GM21825 (cell line): ENCODE results near the gene KMT2C.
"Not testable (repeated sequence)": the region's sequence is repeated elsewhere in the genome, so short reads cannot be mapped to it uniquely, and the experiment has no call there.

Experiments used
- ATAC-seq: cut with Tn5 transposase; IDR thresholded peaks from one replicate; pipeline ENCODE4 v1.9.1; 2021; ENCODE audit warnings: mild to moderate bottlenecking, moderate library complexity; ENCODE audit not compliant: unreplicated experiment

Gene KMT2C

DNA sequence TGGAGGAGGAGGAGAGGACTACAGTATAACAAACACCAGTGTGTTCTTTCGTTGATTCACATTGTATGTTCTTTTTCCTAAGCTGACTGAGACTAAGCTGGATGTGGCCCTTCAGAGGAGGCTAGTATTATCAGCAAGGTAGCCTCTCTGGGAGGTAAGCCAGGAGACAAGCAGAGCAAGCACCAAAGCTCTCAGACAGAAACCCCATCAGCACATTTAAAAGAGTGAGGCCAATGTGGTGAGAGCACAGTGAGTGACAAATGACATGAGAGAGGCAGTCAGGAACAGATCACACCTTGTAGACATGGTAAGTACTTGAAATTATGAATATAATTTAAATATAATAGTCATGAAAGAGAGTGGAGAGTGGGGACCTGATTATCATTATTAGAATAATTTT lies 107.6 kb downstream of the KMT2C start:
- ATAC-seq = no peak

DNA sequence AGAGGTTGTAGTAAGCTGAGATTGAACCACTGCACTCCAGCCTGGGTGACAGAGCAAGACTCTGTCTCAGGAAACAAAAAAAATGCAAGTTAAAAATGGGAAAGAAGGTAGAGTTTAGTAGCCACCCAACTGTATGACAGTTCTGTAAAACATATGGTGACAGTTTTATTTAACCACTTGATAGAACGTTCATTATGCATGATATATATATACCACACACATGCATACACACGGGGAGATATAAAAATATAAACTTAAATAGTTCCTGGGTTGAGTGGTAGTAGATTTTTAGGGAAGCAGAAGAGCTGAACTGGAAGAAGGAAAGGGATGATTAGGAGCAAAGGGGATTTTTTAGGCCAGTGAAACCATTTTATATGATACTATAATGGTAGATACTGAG lies 120.0 kb downstream of the KMT2C start:
- no peak for ATAC-seq

DNA sequence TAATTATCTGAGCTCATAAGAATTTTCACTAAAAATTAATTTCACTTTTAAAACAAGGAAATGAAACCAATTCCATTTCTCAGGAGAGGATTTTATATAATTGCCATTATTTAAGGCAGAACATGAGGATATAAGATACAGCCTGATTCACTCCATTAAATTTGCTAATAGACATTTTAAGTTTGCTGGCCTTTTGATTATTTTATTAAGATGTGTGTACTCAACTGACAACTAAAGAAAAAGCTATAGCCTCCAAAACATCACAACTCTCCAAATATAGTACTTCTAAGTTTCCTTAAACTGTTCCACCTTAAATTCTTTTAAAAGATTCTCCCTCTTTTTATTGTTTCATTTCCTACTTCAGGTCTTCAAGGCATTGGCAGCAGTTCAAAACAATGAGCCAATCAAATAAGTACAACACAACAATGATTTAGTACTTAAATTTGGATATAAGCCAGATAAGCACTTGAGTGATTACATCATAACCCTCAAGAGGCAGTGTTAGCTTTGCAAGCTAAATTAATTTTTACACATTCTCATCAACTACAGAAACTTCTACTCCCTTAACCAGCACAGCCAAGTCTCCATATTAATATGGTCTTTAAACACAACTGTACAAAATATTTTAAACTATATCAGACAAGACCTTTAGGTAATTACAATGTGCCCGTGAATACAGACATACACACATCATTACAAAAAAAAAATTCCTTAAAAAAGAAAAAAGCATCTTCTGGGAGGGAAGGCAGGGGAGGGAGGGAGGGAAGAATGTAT lies 121.8 kb downstream of the KMT2C start:
- no peak for ATAC-seq

DNA sequence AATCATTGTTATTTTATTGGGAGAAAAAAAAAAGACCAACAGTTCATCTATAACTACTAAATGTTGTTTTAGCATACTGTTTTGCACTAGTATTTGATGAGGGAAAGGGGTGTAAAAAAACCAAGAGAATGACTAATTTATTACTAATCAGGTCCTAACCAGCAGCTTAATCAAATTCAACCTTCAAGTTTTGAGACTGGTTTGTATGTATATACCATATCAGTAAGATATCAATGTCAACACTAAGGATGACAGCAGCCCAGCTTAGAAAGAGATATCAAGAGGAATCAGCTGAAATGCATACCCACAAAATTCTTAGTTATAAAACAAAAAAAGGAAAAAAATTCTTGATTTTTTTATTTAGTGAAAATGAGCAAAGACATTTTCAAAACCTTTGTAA lies 122.6 kb downstream of the KMT2C start:
- no peak for ATAC-seq

DNA sequence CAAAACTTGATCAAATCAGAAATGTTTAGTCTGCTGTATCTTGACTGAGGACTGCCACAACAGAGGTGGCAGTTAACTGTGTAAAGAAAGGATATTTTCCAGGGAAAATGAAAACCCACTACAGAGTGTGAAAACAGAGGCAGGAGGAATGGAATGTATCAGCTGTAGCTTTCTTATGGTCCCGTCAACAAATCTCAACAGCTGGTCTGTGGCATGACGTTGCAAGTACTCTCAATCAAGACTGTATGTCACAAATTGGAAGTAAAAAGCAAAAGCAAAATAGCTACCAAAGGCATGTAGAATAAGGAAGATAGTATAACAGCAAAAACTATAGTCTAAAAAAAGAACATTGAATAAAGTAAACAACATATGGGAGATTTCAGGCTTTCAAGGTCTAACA lies 123.5 kb downstream of the KMT2C start:
- no peak for ATAC-seq

DNA sequence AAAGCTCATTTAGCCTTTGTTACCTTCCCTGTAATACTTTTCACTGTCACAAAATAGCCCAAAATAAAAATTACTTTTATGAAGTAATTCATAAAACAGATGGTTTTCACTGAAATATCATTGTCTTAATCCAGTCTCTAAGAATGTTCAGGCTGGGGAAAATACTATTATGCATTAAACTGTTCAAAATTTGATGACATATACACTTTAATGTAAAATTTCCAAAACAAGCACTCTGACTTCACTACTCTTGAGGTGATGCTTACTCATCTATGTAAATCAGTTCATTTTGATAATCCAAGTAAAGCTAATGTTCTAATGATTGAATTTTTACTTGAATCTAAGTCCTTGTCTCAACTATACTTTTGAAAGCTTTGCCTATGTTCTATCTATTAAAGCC lies 127.9 kb downstream of the KMT2C start:
- no peak for ATAC-seq

DNA sequence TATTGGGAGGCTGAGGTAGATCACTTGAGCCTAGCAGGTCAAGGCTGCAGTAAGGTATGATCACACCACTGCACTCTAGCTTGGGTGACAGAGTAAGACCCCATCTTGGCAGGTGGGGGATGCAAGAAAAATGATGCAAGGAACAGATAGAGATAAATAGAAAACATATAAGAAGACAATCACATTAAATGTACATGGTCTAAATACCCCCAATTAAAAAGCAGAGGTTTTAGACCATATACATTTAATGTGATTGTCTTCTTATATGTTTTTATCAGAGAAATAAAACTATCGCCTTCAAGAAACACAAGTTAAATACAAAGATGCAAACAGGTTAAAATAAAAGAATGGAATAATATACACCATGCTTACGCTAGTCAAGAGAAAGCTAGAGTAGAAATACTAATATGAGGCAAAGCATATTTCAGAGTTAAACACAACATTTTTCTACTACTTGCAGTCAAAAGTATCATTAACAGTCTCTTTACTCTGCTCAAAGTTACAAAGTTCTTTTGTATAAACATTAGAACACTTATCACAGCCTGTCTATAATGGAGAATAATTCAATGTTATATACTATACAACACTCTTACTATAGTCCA lies 136.2 kb downstream of the KMT2C start:
- not testable (repeated sequence) for ATAC-seq

DNA sequence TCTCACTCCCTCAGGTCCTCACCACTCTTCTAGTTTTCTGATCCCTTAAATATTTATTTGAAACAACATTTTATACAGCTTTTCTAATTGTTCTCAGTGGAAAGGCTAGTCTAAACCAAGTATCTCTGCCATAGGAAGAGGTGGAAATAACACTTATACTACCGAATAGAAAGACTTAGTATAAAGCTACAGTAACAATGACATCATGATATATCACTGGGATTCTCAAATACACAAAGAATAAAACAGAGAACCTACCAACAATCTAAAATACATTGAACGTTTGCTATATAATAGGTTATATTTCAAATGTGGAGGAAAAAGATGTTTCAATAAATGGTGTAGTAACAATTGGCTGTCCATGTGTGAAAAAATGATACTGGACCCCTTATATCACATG lies 142.9 kb downstream of the KMT2C start:
- no peak for ATAC-seq

DNA sequence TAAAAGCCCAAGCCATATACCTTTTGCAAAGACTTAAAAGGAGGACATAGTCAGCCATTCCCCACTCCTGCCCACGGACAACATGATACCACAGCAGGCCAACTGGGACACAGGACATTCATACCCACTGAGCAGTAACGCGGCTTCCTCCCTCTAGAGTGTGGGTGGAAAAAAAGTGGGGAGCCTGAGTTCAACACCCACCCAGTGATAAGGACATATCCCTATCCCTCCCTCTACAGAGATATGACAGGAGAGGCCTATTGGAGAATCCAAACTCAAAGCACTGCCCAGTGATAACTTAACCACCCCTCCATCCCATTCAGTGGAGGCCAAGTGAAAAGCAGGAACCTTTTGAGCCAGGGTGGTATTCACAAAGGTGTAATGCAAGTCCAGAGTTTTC lies 148.8 kb downstream of the KMT2C start:
- not testable (repeated sequence) for ATAC-seq

DNA sequence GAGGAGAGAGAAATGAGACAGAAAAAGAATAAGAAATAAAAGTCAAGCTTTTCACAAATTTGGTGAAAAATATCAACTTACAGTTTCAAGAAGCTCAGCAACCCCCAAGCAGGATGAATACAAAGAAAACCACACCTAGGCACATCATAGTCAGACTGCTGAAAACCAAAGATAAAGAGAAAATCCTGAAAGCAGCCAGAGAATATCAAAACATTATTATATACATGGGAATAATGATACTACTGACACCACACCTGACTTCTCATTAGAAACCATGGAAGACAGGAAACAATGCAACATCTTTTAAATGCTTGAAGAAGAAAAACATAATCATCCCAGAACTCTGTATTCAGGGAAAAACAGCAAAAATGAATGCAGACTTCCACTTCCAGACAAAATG lies 149.6 kb downstream of the KMT2C start:
- ATAC-seq = not testable (repeated sequence)

DNA sequence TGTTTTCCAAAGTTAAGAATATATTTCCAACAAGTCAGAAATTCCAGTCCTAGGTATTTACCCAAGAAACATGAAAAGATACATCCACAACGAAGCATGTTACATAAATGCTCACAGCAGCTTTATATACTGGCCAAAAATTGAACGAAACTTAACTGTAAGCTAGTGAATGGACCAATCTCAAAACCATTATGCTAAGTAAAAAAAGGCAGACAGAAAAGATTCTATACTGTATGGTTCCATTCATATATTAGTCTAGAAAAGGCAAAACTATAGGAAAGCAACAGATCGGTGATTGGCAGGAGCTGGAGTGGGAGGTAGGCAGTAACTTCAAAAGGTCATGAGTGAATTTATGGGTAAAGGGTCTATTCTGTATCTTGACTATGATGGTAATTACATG lies 150.8 kb downstream of the KMT2C start:
- ATAC-seq = not testable (repeated sequence)

DNA sequence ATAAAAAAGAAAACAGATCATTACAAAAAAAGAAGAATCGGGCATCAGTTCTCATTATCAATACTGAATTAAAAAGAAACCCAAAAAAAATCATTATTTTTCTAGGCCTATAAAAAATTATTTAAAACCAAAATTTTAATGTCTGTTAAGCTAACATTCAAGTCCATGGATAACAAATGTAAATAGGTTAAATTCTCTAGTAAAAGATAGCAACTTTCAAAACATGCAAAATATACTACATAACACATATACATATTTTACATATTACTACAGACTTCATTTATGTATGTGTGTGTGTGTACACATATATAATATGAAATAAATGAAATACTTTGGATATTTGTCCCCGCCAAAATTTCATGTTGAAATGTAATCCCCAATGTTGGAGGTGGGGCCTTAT lies 158.1 kb downstream of the KMT2C start:
- ATAC-seq = not testable (repeated sequence)

DNA sequence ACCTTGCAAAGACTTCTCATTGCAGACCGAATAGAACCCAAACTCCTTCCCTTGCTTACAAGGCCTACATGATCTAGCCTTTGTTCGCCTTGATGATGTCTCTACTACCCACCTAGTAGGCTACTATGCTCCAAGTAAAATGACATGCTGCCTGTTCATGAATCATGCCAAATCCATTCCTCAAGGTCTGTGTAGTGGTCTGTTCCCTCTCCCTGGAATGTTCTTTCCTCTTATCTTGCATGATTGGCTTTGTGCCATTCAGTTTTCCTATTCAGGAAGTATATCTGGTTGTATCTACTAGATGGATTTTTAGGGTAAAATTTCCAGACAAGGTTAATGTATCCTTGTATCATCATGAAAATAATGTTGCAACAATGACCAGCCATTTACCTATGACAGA lies 165.4 kb downstream of the KMT2C start:
- ATAC-seq = not testable (repeated sequence)

DNA sequence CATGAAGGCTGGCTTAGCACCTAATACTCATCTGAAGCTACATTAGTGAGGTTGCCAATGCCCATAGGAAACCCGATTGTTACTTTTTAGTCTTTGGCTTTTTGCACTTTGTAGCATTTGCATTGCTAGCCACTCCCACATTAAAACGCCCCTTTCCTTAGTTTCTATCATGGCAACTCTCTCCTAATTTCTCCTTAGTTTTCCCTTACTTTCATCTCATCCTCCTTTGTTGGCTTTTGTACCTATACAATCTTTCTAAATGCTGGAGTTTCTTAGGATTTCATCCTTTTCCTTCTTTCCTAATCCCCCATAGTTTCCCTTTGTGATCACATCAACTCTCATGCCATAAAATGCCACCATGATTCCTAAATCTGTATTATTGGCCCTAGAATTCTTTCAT lies 168.9 kb downstream of the KMT2C start:
- not testable (repeated sequence) for ATAC-seq

DNA sequence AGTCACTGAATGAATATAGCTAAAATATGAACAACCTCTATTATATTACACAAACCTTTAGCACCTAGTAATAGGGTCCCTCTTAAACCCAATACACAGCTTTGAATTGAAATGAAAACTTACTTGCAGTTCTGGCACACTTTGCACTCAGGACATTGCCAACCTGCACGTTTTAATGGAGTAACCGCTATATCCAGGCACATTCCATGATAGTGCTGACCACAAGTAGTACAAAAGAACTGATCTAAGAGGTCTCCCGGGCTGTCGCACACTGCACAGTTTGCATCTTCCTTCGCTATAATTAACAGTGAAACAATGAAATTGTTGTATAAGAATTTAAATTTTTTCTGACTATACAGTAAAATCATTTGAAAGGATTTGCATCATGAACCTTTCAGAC lies 170.9 kb downstream of the KMT2C start:
- ATAC-seq = not testable (repeated sequence)

DNA sequence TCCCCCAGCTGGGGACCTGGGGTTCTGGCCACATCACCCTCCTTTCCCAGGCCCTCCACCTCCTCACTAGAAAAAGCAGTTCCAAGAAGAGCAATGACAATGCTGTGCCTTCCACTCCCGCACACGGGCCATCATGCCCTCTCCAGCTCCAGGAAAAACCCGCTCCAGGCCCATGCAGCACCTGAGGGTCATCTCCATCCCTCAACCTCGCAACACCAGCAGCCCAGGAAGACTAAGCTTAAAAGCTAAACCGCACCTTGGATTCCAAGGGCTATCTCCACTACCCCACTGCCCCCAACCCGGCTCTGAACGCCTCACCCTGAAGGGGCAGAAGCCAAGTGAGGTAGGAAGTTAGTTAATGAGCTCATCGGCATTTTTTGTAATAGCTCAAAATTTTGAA lies 173.7 kb downstream of the KMT2C start:
- ATAC-seq = not testable (repeated sequence)

DNA sequence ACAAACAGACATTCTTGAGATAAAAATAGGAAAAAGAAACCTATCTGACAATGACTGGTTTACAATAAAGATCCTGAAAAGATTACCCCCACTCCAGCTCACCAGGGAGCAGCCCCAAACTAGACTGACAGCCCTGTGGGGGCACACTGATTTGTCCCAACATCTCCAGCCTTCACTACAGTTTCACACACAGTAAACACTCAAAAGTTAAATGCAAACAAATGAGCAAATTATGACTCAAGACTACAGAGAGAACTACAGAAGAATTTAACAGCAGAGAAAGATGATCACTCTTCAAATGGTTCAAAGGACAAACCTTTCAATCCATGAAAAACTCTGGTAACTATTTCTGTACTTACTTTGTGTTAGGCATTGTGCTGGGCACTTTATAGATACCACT lies 176.2 kb downstream of the KMT2C start:
- ATAC-seq = not testable (repeated sequence)

DNA sequence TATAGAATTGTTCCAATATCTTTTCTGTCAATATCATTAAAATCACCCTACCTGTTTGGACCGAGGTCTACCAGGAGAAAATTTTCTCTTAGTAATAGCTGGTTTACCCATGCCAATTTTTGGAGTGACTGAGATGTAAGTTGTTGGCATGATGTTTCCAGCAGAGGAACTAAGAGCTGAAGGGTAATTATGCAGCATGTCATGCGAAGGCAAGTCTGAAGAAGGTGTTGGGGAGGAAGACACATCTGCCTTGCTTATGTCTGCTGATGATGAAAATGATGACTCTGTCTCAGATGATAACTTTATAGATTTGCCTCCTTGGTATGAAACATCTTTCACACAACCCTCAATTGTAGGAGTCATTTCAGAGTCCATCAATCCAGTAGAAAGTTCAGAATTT lies 188.0 kb downstream of the KMT2C start:
- ATAC-seq = not testable (repeated sequence)

DNA sequence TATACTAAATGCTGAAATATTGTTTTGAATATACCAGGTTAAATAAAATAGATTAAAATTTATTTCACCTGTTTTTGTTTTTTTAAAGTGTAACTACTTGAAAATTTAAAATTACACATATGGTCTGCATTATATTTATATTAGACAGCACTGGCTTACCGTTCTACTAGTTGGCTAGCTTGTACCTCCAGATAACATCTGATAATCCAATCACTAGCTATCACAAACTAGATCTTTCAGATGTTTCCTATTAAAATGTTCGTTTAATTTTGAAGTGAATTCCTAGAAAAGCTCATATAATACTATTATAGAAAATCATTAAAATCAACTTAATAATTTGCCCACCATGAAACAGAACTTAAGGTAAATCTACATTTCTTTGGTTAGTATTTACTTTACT lies 190.4 kb downstream of the KMT2C start:
- ATAC-seq = not testable (repeated sequence)

DNA sequence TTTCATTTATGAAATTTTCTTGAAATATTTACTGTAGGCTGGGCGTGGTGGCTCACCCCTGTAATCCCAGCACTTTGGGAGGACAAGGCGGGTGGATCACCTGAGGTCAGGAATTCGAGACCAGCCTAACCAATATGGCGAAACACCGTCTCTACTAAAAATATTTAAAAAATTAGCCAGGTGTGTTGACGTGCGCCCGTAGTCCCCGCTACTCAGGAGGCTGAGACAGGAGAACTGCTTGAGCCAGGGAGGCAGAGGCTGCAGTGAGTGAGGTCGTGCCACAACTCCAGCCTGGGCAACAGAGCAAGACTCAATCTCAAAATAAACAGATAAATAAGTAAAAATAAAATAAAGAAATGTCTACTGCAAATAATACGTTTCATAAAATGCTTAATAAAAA lies 192.3 kb downstream of the KMT2C start:
- not testable (repeated sequence) for ATAC-seq

DNA sequence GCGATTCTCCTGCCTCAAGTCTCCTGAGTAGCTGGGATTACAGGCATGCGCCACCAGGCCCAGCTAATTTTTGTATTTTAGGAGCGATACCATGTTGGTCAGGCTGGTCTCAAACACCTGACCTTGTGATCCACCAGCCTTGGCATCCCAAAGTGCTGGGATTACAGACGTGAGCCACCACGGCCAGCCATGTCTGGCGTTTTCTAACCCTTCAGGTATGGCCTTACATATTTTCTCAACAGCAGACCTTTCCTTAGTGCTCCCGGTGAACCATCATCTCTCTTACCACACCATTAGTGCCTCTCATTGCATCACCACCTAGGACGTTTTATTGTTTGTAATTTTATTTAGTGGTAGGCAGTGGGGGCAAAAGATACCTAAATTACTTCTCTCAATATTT lies 194.5 kb downstream of the KMT2C start:
- ATAC-seq = not testable (repeated sequence)

DNA sequence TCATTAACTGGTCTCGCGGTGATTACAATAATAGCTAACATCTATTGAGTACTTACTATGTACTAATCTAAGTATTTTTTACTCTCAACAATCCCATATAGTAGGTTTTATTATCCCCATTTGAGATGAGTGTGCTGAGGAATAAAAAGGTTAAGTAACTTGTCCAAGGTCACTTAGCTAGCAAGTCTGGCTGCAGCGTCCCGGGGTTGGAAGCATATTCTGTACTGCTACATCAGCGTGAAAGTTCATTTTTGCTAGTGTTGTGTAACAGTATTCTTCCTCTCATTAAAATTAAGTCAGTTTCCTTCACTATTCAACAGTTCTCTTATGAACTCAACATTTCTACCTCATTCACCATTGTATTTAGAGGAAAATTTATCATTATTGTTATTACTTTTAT lies 199.5 kb downstream of the KMT2C start:
- ATAC-seq = not testable (repeated sequence)

DNA sequence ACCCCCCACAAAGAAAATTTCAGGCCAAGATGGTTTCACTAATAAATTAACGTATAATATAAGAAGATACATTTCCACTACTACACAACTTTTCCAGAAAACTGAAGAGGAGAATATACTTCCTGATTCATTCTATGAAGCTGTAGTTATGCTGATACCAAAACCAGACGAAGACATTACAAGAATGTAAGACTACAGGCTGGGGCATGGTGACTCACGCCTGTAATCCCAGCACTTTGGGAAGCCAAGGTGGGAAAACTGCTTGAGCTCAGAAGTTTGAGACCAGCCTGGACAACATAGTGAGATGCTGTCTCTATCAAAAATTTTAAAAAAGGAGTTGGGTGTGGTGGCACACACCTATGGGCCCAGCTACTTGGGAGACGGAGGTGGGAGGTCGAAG lies 201.4 kb downstream of the KMT2C start:
- ATAC-seq = not testable (repeated sequence)
